MM.1S (cell line): ENCODE data around the gene FKBP1A.

Experiments used
- DNase-seq: peaks from one replicate; pipeline ENCODE4 v3.0.0-alpha.2; 2015
- H2AFZ ChIP-seq: fragments of 300-600 bp; sonication (generic); 2 replicates; pipeline ENCODE4 v1.6.0; 2016; ENCODE audit warnings: antibody characterized with exemption, low read length
- H3F3A ChIP-seq: fragments of 300-600 bp; sonication (generic); 2 replicates; pipeline ENCODE4 v1.6.1; 2016; ENCODE audit warnings: mild to moderate bottlenecking, antibody characterized with exemption, low read length, moderate library complexity, mixed read lengths; ENCODE audit not compliant: insufficient read depth
- H3K27ac ChIP-seq: fragments of 300-600 bp; sonication (generic); 2 replicates; pipeline ENCODE4 v1.5.1; 2016; ENCODE audit warnings: mild to moderate bottlenecking, low read length
- H3K27me3 ChIP-seq: fragments of 300-600 bp; sonication (generic); replicated peaks from 2 replicates; pipeline ENCODE4 v1.6.0; 2016; ENCODE audit warnings: low read length; ENCODE audit not compliant: insufficient read depth
- H3K36me3 ChIP-seq: fragments of 300-600 bp; sonication (generic); replicated peaks from 2 replicates; pipeline ENCODE4 v1.6.1; 2016; ENCODE audit warnings: mild to moderate bottlenecking, low read length, mixed read lengths; ENCODE audit not compliant: insufficient read depth
- H3K4me1 ChIP-seq: fragments of 300-600 bp; sonication (generic); 2 replicates; pipeline ENCODE4 v1.6.1; 2016; ENCODE audit warnings: low read length, mixed read lengths
- H3K4me2 ChIP-seq: fragments of 300-600 bp; sonication (generic); 2 replicates; pipeline ENCODE4 v1.6.0; 2016; ENCODE audit warnings: low read depth, low read length
- H3K4me3 ChIP-seq: fragments of 300-600 bp; sonication (generic); 2 replicates; pipeline ENCODE4 v1.5.1; 2016; ENCODE audit warnings: low read length, mixed read lengths
- H3K79me2 ChIP-seq: fragments of 300-600 bp; sonication (generic); 2 replicates; pipeline ENCODE4 v1.6.1; 2016; ENCODE audit warnings: mixed run types, low read length, mixed read lengths
- H3K9ac ChIP-seq: fragments of 300-600 bp; sonication (generic); 2 replicates; pipeline ENCODE4 v1.6.1; 2016; ENCODE audit warnings: low read length, mixed read lengths
- H3K9me2 ChIP-seq: fragments of 300-600 bp; sonication (generic); replicated peaks from 2 replicates; pipeline ENCODE4 v1.6.1; 2016; ENCODE audit warnings: mild to moderate bottlenecking, low read length, mixed read lengths; ENCODE audit not compliant: insufficient read depth
- H3K9me3 ChIP-seq: fragments of 300-600 bp; sonication (generic); replicated peaks from 2 replicates; pipeline ENCODE4 v1.6.1; 2016; ENCODE audit warnings: mild to moderate bottlenecking, low read length, mixed read lengths; ENCODE audit not compliant: insufficient read depth
- H4K20me1 ChIP-seq: fragments of 300-600 bp; sonication (generic); 2 replicates; pipeline ENCODE4 v1.6.1; 2016; ENCODE audit warnings: mild to moderate bottlenecking, low read length, moderate library complexity, mixed read lengths; ENCODE audit not compliant: insufficient read depth
- EZH2 ChIP-seq: fragments of 300-600 bp; sonication (generic); optimal IDR thresholded peaks from 2 replicates; pipeline ENCODE3; 2017; ENCODE audit warnings: low read depth, mild to moderate bottlenecking, antibody characterized with exemption, low read length, mixed read lengths
- EZH2phosphoT487 ChIP-seq: fragments of 300-600 bp; sonication (generic); IDR thresholded peaks from 2 replicates; pipeline ENCODE4 v1.6.1; 2018; ENCODE audit warnings: antibody characterized with exemption, low read length
- TF ChIP-seq, protein P1 (sequence below): fragments of 300-600 bp; sonication (generic); IDR thresholded peaks from 2 replicates; pipeline ENCODE4 v1.5.1; 2016; ENCODE audit warnings: antibody characterized with exemption, low read length, mixed read lengths

FKBP1A gene

DNA sequence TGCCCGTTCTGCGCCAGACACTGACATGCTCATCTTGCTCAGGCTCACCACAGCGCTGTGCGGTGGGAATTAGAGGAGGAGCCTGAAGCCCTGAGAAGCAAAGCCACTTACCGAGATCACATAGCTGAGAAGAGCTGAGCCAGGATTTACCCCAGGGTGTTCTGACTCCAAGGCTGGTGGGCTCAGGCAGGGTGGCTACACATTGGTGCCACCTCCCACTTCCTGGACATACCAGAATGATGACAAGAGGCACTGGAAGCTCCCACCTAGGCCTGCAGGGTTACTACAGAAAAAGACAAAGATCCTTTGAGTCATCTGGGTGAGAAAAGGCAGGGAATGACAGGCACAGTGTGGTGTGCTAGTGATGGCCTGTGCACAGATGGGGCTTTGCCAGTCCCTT is 24.4 kb upstream of the FKBP1A start:
- H3K4me2 ChIP-seq: no peak overlapping the region
- no peaks in the 10 kb centered on the region for H3K79me2 ChIP-seq
- H3K27me3 ChIP-seq: no peaks in the 10 kb centered on the region
- H4K20me1 ChIP-seq: no peaks in the 10 kb centered on the region
- no peak for TF ChIP-seq EZH2
- TF ChIP-seq, protein P1, sequence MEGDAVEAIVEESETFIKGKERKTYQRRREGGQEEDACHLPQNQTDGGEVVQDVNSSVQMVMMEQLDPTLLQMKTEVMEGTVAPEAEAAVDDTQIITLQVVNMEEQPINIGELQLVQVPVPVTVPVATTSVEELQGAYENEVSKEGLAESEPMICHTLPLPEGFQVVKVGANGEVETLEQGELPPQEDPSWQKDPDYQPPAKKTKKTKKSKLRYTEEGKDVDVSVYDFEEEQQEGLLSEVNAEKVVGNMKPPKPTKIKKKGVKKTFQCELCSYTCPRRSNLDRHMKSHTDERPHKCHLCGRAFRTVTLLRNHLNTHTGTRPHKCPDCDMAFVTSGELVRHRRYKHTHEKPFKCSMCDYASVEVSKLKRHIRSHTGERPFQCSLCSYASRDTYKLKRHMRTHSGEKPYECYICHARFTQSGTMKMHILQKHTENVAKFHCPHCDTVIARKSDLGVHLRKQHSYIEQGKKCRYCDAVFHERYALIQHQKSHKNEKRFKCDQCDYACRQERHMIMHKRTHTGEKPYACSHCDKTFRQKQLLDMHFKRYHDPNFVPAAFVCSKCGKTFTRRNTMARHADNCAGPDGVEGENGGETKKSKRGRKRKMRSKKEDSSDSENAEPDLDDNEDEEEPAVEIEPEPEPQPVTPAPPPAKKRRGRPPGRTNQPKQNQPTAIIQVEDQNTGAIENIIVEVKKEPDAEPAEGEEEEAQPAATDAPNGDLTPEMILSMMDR: no peak
- no peak for TF ChIP-seq EZH2phosphoT487
- no peaks in the 10 kb centered on the region for H3K4me1 ChIP-seq
- H3F3A ChIP-seq: no peaks in the 10 kb centered on the region
- no peaks in the 10 kb centered on the region for H3K9me2 ChIP-seq
- H3K27ac ChIP-seq: no peak overlapping the region
- H3K4me3 ChIP-seq: no peak overlapping the region
- no peaks in the 10 kb centered on the region for H3K9me3 ChIP-seq
- no peak overlapping the region for H3K9ac ChIP-seq
- H3K36me3 ChIP-seq: no peaks in the 10 kb centered on the region
- DNase-seq: no peak
- no peak overlapping the region for H2AFZ ChIP-seq

DNA sequence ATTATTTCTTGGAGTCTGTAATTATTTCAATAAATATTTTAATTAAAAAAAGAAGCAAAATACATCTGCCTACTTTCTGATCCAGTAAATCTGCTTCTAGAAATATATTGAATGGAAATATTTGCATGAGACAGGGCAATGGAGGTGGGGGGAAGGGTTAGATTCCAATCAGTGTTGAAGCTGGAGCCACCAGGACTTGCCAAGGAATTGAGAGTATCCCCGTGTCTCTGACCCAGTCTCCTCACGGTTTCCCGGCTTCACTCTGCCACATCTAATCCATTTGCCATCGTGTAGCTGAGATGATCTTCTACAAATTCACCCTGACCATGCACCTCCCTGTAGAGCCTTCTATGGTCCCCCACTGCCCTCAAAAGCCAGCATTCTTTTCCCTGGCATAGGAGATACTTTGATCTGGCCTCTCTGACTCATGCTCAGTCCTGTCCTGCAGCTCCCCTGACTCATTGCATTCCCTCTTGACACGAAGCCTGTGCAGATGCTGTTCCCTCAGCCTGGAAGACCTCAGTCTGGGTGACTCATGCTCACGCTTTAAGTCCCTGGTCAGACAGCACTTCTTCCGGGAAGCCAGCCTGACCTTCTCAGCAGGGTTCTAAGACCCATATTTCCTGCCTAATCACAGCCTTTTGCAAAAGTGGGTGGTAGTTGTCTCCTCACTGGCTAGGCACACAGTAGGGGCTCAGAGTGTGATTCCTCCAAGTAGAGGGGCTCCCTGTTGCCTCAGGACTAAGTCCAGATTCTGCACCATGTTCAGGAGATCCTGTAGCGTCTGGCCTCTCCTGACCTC is 23.0 kb upstream of the FKBP1A start:
- H3K27ac ChIP-seq: no peak overlapping the region
- no peak overlapping the region for H2AFZ ChIP-seq
- H3K36me3 ChIP-seq: no peaks in the 10 kb centered on the region
- no peak overlapping the region for H3K4me2 ChIP-seq
- H3K79me2 ChIP-seq: no peaks in the 10 kb centered on the region
- H3K4me3 ChIP-seq: no peak overlapping the region
- no peaks in the 10 kb centered on the region for H3F3A ChIP-seq
- no peak for DNase-seq
- H3K9me2 ChIP-seq: no peaks in the 10 kb centered on the region
- no peaks in the 10 kb centered on the region for H3K4me1 ChIP-seq
- H3K9ac ChIP-seq: no peak overlapping the region
- H3K9me3 ChIP-seq: no peaks in the 10 kb centered on the region
- no peaks in the 10 kb centered on the region for H3K27me3 ChIP-seq
- H4K20me1 ChIP-seq: no peaks in the 10 kb centered on the region
- TF ChIP-seq, protein P1: no peak
- TF ChIP-seq EZH2 (no peak), EZH2phosphoT487 (no peak)

DNA sequence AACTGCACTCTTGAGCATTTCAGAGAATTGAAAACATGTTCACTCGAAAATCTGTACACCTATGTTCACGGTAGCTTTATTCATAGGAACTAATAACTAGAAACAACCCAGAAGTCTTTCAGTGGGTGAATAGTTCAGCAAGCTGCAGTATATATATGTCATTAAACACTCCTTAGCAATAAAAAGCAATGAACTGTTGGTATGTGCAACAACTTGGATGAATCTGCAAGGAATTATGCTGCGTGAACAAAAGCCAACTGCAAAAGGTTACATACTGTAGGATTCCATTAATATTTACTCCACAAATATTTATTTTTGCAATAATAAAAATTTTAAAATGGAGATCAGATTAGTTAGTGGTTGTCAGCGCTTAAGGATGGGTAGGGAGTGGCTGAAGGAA is 22.1 kb upstream of the FKBP1A start:
- no peaks in the 10 kb centered on the region for H3K27me3 ChIP-seq
- no peak overlapping the region for H3K27ac ChIP-seq
- no peaks in the 10 kb centered on the region for H3K9me3 ChIP-seq
- H3F3A ChIP-seq: no peaks in the 10 kb centered on the region
- no peaks in the 10 kb centered on the region for H3K9me2 ChIP-seq
- H3K79me2 ChIP-seq: no peaks in the 10 kb centered on the region
- no peaks in the 10 kb centered on the region for H3K36me3 ChIP-seq
- H3K4me1 ChIP-seq: no peaks in the 10 kb centered on the region
- H4K20me1 ChIP-seq: no peaks in the 10 kb centered on the region
- TF ChIP-seq EZH2: no peak
- H3K4me3 ChIP-seq: no peak overlapping the region
- no peak overlapping the region for H3K9ac ChIP-seq
- no peak overlapping the region for H2AFZ ChIP-seq
- no peak overlapping the region for H3K4me2 ChIP-seq
- no peak for DNase-seq

DNA sequence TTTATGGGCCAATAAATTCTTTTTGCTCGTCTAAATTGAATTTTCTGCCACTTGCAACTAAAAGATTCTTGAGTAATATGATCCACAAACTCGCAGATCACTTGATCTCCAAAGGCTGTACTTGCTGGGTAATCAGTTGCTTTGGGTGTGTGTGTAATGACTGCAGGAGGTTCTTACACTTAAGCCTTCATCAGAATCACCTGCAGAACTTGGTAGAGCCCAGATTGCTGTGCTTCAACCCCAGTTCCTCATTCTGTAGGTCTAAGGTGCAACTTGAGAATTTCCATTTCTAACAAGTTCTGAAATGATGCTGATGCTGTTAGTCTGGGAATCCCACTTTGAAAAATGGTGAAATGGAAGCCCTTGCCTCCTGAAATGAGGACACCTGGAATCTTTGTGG is 12.9 kb upstream of the FKBP1A start:
- no peak for DNase-seq
- no peaks in the 10 kb centered on the region for H3F3A ChIP-seq
- H3K79me2 ChIP-seq: no peaks in the 10 kb centered on the region
- H3K9me2 ChIP-seq: no peaks in the 10 kb centered on the region
- H3K36me3 ChIP-seq: no peaks in the 10 kb centered on the region
- no peak overlapping the region for H3K9ac ChIP-seq
- H2AFZ ChIP-seq: no peak overlapping the region
- TF ChIP-seq EZH2 (no peak), EZH2phosphoT487 (no peak)
- TF ChIP-seq, protein P1: no peak
- no peaks in the 10 kb centered on the region for H4K20me1 ChIP-seq
- no peaks in the 10 kb centered on the region; the same call in 1 of the 2 replicates for H3K27me3 ChIP-seq
- H3K4me1 ChIP-seq: no peaks in the 10 kb centered on the region
- H3K9me3 ChIP-seq: no peaks in the 10 kb centered on the region
- H3K4me3 ChIP-seq: no peak overlapping the region
- no peak overlapping the region for H3K4me2 ChIP-seq
- H3K27ac ChIP-seq: no peak overlapping the region
